Measurements from ENCODE around the gene CACFD1.

CACFD1 gene

DNA sequence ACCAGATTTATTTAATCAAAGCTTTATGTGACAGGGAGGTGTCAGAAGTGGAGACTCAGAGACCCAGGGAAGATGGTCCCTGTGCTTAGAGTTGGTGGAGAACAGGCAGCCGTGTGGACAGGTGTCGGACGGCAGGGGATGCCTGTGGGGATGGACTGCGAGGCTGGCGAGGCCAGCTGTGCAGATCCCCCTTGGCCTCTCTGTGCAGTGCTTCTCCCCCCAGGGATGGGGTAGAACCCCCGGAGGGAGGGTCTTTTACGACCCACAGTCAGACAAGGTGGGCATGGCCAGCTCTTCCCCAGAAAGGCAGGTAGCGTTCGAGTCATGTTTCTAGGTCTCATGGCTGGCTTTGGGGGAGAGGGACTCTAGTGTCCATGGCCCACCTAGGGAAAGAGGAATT lies 23.8 kb downstream of the CACFD1 start:
- DNase-seq (ENCODE audit: low spot score), result no peak

DNA sequence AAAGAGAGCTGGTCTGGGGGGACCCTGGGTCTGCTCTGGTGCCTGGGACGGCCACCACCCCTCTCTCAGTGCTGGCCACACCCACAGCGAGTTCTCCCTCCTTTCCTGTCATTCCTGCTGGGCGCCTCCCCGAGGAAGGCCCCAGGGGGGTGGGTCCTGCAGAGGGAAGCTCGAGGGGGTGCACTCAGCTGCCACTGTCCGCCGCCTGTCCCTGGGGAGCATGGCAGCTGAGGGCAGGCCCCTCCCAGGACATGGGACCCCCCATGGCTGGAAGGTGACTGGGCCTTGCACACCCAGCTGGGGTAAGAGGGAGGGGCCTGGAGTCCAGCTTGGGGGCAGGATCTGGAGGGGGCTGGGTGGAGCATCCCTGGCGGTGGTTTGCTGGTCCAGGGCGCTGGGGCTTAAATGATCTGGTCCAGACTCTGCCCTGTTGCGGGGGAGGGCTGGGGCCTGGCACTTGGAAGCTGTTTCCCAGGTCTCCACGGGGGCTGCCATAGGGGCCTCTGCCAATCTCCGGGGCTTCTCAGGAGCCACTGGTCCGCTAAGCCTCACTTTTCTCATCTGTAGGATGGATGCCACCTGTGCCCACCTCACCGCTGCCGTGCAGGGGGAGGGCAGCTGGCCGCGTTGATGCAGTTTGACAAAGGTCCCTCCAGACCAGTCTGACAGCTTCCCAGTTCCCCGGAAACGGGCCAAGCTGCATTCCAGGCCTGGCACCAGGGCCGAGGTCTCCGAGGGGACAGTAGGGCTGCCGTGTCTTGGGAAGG lies 25.1 kb downstream of the CACFD1 start:
- no peak for DNase-seq (ENCODE audit: low spot score)

GRCh38 chr9:133485531-133486260 lies 25.9 kb downstream of the CACFD1 start:
- DNase-seq (ENCODE audit: low spot score), result no peak

DNA sequence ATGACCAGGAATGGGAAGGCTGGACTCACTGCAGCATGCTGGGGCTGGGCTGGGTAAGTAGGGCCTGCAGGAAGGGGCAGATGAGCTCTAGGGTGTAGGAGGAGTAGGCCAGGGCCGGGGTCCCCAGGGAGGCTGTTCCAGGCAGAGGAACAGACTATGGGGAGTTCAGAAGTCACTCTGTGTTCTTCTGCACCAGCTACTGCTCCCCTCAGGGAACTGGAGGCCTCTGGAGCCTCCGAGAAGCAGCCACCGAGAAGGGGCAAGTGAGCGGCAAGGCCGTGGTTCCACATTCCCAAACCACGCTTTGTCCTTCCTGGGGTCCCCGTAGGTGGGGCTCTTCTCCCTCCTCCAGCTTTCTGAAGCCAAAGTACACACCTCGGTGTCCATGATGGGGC lies 27.6 kb downstream of the CACFD1 start:
- DNase-seq (ENCODE audit: low spot score), result no peak

- no peak for DNase-seq (ENCODE audit: low spot score)
Measured at GRCh38 chr9:133488686-133489252, 29.0 kb downstream of the CACFD1 start.

GRCh38 chr9:133489253-133490190 lies 29.7 kb downstream of the CACFD1 start:
- no peak for DNase-seq (ENCODE audit: low spot score)

GRCh38 chr9:133490201-133490681 lies 30.5 kb downstream of the CACFD1 start:
- DNase-seq (ENCODE audit: low spot score), result no peak

GRCh38 chr9:133490865-133491655 lies 31.3 kb downstream of the CACFD1 start:
- DNase-seq (ENCODE audit: low spot score), result no peak

DNA sequence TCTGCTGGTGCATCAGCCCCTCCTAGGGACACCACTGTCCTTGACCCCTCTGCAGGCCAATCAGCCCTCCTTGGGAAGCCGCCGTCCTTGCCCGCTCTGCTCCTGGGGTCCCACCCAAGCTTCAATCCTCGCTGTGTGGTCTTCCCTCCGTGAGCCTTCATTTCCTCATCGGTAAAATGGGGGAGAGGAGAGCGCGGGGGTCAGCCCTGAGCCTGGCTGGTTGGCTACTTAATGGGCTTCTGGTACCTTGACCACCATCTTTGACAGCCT lies 31.8 kb downstream of the CACFD1 start:
- no peak for DNase-seq (ENCODE audit: low spot score)

DNA sequence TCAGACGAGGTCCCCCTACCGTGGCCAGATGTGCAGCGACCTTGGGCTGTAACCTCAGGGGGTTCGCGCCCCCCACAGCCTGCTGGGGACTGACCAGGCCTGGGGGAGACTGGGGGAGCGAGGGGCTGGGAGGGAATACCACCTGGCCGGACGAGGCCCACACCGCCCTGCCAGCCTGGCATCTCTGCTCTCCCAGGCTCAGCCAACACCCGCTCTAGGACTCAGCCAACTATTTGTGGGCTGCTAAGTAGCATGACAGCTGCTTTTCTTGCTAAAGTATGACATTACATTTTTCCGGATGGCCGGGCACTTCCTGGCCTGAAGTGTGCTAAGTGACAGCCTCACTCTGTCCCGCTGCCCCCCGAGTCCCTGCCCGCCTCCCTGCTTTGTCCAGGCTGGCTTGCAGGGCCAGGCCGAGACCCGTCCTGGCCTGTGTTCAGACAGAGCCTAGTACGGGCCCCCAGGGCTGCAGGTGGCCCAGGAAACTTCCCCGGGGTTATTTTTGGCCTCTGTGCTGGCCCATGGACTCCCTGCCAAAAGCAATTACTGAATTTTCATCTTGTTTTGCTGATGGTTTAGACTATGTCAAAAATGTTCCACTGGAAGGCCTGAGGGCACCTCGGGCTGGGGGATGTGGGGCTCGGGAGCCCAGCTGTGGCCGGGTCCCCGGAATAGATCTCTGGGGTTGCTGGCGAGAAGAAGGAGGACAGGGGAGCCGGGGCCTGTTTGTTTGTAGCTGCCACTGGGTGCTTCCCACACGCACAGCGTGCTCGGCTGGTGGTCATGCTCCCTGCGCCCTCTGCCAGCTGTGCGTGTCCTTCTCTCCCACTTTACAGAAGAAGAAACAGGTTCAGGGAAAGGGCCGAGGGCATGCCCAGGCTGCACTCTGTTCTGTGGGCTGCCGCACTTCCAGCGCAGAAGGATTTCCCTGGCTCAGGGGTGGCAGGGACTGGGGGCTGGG lies 32.6 kb downstream of the CACFD1 start:
- no peak for DNase-seq (ENCODE audit: low spot score)

- DNase-seq (ENCODE audit: low spot score), result no peak
Measured at GRCh38 chr9:133493428-133493827, 33.6 kb downstream of the CACFD1 start.

DNA sequence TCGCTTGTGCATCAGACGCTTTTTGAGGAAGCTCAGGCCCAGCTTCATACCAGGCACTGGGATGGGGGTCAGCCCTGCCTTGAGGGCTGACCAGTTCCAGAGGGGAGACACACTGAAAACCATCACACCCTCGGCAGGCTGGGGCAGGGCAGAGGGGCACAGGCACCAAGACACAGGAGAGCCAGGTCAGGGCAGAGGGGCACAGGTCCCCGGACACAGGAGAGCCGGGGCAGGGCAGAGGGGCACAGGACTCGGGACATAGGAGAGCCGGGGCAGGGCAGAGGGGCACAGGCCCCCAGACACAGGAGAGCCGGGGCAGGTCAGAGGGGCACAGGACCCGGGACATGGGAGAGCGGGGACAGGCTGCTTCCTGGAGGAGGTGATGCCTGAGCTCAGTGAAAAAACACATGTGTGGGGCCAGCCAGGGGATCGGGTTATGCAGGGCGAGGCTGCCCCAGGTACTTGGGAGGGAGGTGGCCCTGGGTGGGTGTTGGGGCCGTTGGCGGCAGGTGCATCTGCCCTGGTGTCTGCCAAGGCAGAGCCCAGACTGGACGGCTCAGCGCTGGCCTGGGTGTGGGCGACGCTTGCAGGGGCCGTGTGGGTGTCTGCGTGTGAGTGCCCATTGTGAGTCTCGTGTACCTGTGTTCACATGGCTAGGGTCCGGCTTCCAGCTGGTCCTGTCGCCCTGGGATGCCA lies 34.2 kb downstream of the CACFD1 start:
- DNase-seq (ENCODE audit: low spot score), result no peak

- DNase-seq (ENCODE audit: low spot score), result no peak
Measured at GRCh38 chr9:133494636-133495326, 35.0 kb downstream of the CACFD1 start.

DNA sequence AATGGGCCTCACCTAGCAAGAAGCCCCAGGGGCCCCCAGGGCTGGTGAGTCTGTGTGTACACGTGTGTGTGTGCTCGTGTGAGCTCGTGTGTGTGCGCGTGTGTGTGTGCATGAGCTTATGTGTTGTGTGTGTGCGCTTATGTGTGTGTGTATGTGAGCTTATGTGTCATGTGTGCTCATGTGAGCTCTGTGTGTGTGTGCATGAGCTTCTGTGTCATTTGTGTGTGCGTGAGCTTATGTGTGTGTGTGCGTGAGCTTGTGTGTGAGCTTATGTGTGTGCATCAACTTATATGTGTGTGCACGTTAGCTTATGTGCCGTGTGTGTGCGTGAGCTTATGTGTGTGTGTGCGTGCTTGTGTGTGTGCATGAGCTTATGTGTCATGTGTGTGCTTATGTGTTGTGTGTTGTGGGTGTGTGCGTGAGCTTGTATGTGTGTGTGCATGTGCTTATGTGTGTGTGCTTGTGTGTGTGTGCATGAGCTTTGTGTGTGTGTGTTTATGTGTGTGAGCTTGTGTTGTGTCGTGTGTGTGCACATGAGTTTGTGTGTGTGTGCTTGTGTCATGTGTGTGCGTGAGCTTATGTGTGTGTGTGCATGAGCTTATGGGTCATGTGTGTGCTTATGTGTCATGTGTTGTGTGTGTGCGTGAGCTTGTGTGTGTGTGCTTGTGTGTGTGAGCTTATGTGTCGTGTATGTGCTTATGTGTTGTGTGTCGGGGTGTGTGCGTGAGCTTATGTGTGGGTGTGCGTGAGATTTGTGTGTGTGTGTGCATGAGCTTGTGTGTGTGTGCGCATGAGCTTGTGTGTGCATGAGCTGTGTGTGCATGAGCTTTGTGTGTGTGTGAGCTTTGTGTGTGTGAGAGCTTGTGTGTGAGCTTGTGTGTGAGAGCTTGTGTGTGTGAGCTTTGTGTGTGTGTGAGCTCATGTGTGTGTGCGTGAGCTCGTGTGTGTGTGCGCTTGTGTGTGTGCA lies 35.8 kb downstream of the CACFD1 start:
- DNase-seq (ENCODE audit: low spot score), result no peak

DNA sequence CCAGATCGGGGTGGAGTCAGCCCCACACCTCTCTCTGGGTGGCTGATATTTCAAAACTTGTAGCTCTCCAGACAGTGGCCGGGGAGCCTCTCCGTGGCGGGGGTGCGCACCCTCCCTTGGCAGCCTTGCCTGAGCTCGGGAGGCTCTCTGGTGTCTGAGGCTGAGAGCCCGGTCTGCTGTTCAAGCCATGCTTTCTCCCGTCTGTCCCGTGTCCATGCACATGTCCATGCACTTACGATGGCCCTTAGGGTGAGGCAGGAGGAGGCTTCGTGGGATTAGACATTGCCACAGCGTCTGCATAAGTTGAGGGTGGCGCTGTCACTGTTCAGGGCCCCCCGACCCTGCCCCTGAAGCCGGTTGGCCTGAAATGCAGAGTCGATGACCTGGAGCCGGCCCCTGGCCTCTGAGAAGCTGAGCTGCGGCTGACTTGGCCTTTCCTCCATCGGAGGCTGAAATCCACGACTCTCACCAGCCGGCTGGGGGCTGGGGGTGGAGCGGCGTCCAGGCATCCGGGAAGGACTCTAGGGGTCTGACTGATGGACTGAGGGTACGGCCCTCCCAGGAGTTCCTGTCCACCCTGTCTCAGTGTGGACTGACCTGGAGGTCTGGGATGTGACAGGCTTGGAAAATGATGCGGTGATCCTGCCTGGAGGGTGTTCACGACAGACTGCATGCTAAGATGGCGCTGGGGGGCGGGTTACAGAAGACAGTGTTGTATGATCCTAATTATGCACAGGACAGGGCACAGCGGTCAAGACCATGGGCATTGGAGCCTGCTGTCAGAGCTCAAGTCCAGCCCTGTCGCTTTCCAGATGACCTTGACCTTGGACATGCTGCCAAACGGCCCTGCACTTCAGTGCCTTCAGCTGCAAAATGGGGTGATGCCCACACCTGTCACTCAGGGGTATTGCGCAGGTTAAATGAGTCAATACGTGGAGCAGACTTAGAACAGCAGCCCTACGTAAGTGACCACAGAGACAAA lies 37.4 kb downstream of the CACFD1 start:
- no peak for DNase-seq (ENCODE audit: low spot score)

GRCh38 chr9:133499132-133499891 lies 39.5 kb downstream of the CACFD1 start:
- DNase-seq (ENCODE audit: low spot score), result no peak
